Fibroblast of pulmonary artery (primary cell): Measurements from ENCODE around the gene COLQ.

Experiments
- DNase-seq: peaks from one replicate; pipeline ENCODE4 v3.0.0-alpha.2; 2010; ENCODE audit warnings: low read depth
- H3K4me3 ChIP-seq: replicated peaks from 2 replicates; pipeline ENCODE4 v1.5.1; 2011; ENCODE audit warnings: low read depth, mild to moderate bottlenecking, control low read depth, low read length, moderate library complexity
- TF ChIP-seq, protein P1 (sequence below): IDR thresholded peaks from 2 replicates; pipeline ENCODE4 v1.5.1; 2011; ENCODE audit warnings: mild to moderate bottlenecking, control low read depth, low read length, inconsistent platforms; ENCODE audit errors: missing control alignments

COLQ gene

DNA sequence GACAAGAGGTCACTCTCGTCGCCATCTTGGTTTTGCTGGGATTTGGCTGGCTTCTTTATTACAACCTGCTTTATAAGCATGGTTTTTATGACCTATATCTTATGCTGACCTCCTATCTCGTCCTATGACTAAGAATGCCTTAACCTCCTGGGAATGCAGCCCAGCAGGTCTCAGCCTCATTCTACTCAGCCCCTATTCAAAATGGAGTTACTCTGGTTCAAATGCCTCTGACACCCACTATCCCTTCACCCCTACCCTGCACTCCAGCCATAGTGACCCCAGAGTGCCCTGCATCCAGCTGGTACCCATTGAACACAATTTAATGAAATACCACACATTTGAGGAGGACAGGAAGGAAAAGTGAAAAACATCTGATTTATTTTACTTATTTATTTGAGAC, 117.5 kb downstream of the COLQ start:
- TF ChIP-seq, protein P1, sequence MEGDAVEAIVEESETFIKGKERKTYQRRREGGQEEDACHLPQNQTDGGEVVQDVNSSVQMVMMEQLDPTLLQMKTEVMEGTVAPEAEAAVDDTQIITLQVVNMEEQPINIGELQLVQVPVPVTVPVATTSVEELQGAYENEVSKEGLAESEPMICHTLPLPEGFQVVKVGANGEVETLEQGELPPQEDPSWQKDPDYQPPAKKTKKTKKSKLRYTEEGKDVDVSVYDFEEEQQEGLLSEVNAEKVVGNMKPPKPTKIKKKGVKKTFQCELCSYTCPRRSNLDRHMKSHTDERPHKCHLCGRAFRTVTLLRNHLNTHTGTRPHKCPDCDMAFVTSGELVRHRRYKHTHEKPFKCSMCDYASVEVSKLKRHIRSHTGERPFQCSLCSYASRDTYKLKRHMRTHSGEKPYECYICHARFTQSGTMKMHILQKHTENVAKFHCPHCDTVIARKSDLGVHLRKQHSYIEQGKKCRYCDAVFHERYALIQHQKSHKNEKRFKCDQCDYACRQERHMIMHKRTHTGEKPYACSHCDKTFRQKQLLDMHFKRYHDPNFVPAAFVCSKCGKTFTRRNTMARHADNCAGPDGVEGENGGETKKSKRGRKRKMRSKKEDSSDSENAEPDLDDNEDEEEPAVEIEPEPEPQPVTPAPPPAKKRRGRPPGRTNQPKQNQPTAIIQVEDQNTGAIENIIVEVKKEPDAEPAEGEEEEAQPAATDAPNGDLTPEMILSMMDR = no peak
- no peak overlapping the region for H3K4me3 ChIP-seq
- no peak for DNase-seq

DNA sequence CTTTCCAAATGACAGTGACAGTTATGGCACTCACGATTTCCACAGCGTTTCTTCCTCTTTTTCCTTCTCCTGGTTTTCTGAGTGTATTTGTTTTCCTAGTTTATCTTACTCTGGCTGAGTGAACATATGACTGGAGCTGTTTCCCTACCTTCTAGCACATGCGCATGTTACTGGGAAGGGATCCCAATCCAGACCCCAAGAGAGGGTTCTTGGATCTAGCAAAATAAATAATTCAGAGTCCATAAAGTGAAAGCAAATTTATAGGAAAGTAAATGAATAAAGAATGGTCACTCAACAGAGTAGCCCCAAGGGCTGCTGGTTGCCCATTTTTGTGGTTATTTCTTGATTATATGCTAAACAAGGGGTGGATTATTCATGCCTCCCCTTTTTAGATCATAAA, 118.0 kb downstream of the COLQ start:
- no peak overlapping the region for H3K4me3 ChIP-seq
- DNase-seq = no peak
- TF ChIP-seq, protein P1 = no peak

DNA sequence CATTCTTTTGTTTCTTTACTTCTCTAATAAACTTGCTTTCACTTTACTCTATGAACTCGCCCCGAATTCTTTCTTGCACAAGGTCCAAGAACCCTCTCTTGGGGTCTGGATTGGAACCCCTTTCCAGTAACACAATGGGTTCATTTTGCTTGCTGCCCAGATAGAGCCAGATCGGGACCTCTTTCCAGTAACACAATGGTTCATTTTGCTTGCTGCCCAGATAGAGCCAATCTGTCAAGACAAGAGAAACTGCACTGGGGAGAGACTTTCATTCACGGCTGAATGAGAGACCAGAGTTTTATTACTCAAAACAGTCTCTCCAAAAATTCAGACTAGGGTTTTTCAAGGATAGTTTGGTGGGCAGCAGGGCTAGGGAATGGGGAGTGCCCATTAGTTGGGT, 119.6 kb downstream of the COLQ start:
- no peak overlapping the region for H3K4me3 ChIP-seq
- DNase-seq = no peak
- TF ChIP-seq, protein P1 = no peak
